HAP-1 (cell line): Measurements from ENCODE around the gene PAPOLA.

Experiments
- DNase-seq, 2 experiments: peaks; one replicate each; pipeline ENCODE4 v3.0.0-alpha.2; 2016 to 2020; ENCODE audit warnings: low spot score in 2 of 2
- H3K27me3 ChIP-seq: fragments of 250-450 bp; sonication (Bioruptor Pico); 2 replicates; pipeline ENCODE4 v1.5.1; 2020; ENCODE audit warnings: low read depth, mild to moderate bottlenecking, moderate library complexity
- H3K36me3 ChIP-seq: fragments of 250-450 bp; sonication (Bioruptor Pico); replicated peaks from 2 replicates; pipeline ENCODE4 v1.5.1; 2020; ENCODE audit warnings: mild to moderate bottlenecking
- H3K4me1 ChIP-seq: fragments of 250-450 bp; sonication (Bioruptor Pico); 2 replicates; pipeline ENCODE4 v1.5.1; 2020; ENCODE audit warnings: mild to moderate bottlenecking
- H3K4me3 ChIP-seq: fragments of 250-450 bp; sonication (Bioruptor Pico); 2 replicates; pipeline ENCODE4 v1.5.1; 2020; ENCODE audit warnings: mild to moderate bottlenecking, moderate library complexity
- H3K9me3 ChIP-seq: fragments of 250-450 bp; sonication (Bioruptor Pico); 2 replicates; pipeline ENCODE4 v1.5.1; 2020; ENCODE audit warnings: mild to moderate bottlenecking, moderate library complexity
- in situ Hi-C: fragments of 300-500 bp; cut with MboI; formaldehyde crosslinking; loops from 3 replicates; pipeline ENCODE4 v1.14.3; 2020; ENCODE audit warnings: low sequenced_read_pairs, inconsistent platforms, mixed read lengths

PAPOLA gene

GRCh38 chr14:96587823-96588385 is 85.7 kb downstream of the PAPOLA start:
- Histone ChIP-seq H3K4me3 (no peak overlapping the region), H3K9me3 (no peaks in the 10 kb centered on the region), H3K27me3 (no peaks in the 10 kb centered on the region), H3K4me1 (peaks cover 24% of the 10 kb centered on the region), H3K36me3 (no peaks in the 10 kb centered on the region)
- DNase-seq: no peak
- in situ Hi-C loops: loop anchor here (25.0 kb wide), 1 partner anchor 274 kb away; no protein-coding TSS in a partner anchor

GRCh38 chr14:96588410-96589257 is 86.5 kb downstream of the PAPOLA start:
- no peaks in the 10 kb centered on the region for H3K27me3 ChIP-seq
- in situ Hi-C loops: loop anchor here (25.0 kb wide), 1 partner anchor 274 kb away; no protein-coding TSS in a partner anchor
- peaks cover 25% of the 10 kb centered on the region for H3K4me1 ChIP-seq
- no peak overlapping the region for H3K4me3 ChIP-seq
- DNase-seq: no peak
- no peaks in the 10 kb centered on the region for H3K9me3 ChIP-seq
- H3K36me3 ChIP-seq: no peaks in the 10 kb centered on the region

- no peaks in the 10 kb centered on the region for H3K9me3 ChIP-seq
- no peaks in the 10 kb centered on the region for H3K27me3 ChIP-seq
- no peaks in the 10 kb centered on the region for H3K36me3 ChIP-seq
- no peak for DNase-seq
- in situ Hi-C loops: loop anchor here (25.0 kb wide), 1 partner anchor 273 kb away; no protein-coding TSS in a partner anchor
- H3K4me1 ChIP-seq: peaks cover 22% of the 10 kb centered on the region
- H3K4me3 ChIP-seq: no peak overlapping the region
These were observed 87.4 kb downstream of the PAPOLA start for GRCh38 chr14:96589577-96589976.

GRCh38 chr14:96590190-96590864 is 88.1 kb downstream of the PAPOLA start:
- no peaks in the 10 kb centered on the region for H3K9me3 ChIP-seq
- peak in 1 of 2 experiments; percentile 14 for DNase-seq
- in situ Hi-C loops: loop anchor here (25.0 kb wide), 1 partner anchor 272 kb away; no protein-coding TSS in a partner anchor
- no peaks in the 10 kb centered on the region for H3K27me3 ChIP-seq
- H3K4me3 ChIP-seq: no peak overlapping the region
- peaks cover 16% of the 10 kb centered on the region for H3K4me1 ChIP-seq
- H3K36me3 ChIP-seq: no peaks in the 10 kb centered on the region

GRCh38 chr14:96592591-96593386 is 90.6 kb downstream of the PAPOLA start:
- no peaks in the 10 kb centered on the region for H3K36me3 ChIP-seq
- H3K9me3 ChIP-seq: no peaks in the 10 kb centered on the region
- in situ Hi-C loops: loop anchor here (25.0 kb wide), 1 partner anchor 270 kb away; no protein-coding TSS in a partner anchor
- H3K4me3 ChIP-seq: peak overlapping the region; percentile 37
- peaks cover 4% of the 10 kb centered on the region; the same call in 1 of the 2 replicates for H3K4me1 ChIP-seq
- DNase-seq: peak; percentile 47 to 83
- H3K27me3 ChIP-seq: no peaks in the 10 kb centered on the region

- in situ Hi-C loops: loop anchor here (25.0 kb wide), 1 partner anchor 267 kb away; no protein-coding TSS in a partner anchor
- DNase-seq: no peak
- Histone ChIP-seq H3K4me1 (peaks cover 4% of the 10 kb centered on the region; the same call in 1 of the 2 replicates), H3K27me3 (no peaks in the 10 kb centered on the region), H3K36me3 (no peaks in the 10 kb centered on the region), H3K4me3 (no peak overlapping the region), H3K9me3 (no peaks in the 10 kb centered on the region)
These were observed 92.8 kb downstream of the PAPOLA start for GRCh38 chr14:96594961-96595360.

- no peaks in the 10 kb centered on the region for H3K9me3 ChIP-seq
- in situ Hi-C loops: loop anchor here (25.0 kb wide), 1 partner anchor 265 kb away; no protein-coding TSS in a partner anchor
- H3K4me3 ChIP-seq: no peak overlapping the region
- H3K27me3 ChIP-seq: no peaks in the 10 kb centered on the region
- DNase-seq: no peak
- no peaks in the 10 kb centered on the region for H3K36me3 ChIP-seq
- peaks cover 3% of the 10 kb centered on the region; the same call in 1 of the 2 replicates for H3K4me1 ChIP-seq
These were observed 95.5 kb downstream of the PAPOLA start for GRCh38 chr14:96597680-96598079.

GRCh38 chr14:96598332-96598928 is 96.2 kb downstream of the PAPOLA start:
- in situ Hi-C loops: loop anchor here (25.0 kb wide), 1 partner anchor 264 kb away; no protein-coding TSS in a partner anchor
- Histone ChIP-seq H3K9me3 (no peaks in the 10 kb centered on the region), H3K4me3 (no peak overlapping the region), H3K27me3 (no peaks in the 10 kb centered on the region), H3K4me1 (no peaks in the 10 kb centered on the region), H3K36me3 (no peaks in the 10 kb centered on the region)
- no peak for DNase-seq

GRCh38 chr14:96599076-96599475 is 96.9 kb downstream of the PAPOLA start:
- H3K27me3 ChIP-seq: no peaks in the 10 kb centered on the region; the same call in 1 of the 2 replicates
- in situ Hi-C loops: loop anchor here (25.0 kb wide), 1 partner anchor 263 kb away; no protein-coding TSS in a partner anchor
- no peak for DNase-seq
- no peaks in the 10 kb centered on the region for H3K36me3 ChIP-seq
- H3K4me3 ChIP-seq: no peak overlapping the region
- no peaks in the 10 kb centered on the region for H3K4me1 ChIP-seq
- no peaks in the 10 kb centered on the region for H3K9me3 ChIP-seq

GRCh38 chr14:96602186-96602585 is 100.0 kb downstream of the PAPOLA start:
- in situ Hi-C loops: no loop called here

GRCh38 chr14:96603350-96604255 is 101.4 kb downstream of the PAPOLA start:
- in situ Hi-C loops: no loop called here
- no peaks in the 10 kb centered on the region for H3K9me3 ChIP-seq
- DNase-seq: no peak
- H3K36me3 ChIP-seq: no peaks in the 10 kb centered on the region
- H3K4me1 ChIP-seq: no peaks in the 10 kb centered on the region
- H3K27me3 ChIP-seq: no peaks in the 10 kb centered on the region; the same call in 1 of the 2 replicates
- no peak overlapping the region for H3K4me3 ChIP-seq

More at GRCh38 chr14:96602186-96602585, 100.0 kb downstream of the PAPOLA start:
- no peaks in the 10 kb centered on the region for H3K9me3 ChIP-seq
- no peak overlapping the region for H3K4me3 ChIP-seq
- no peaks in the 10 kb centered on the region for H3K36me3 ChIP-seq
- no peak for DNase-seq
- no peaks in the 10 kb centered on the region; the same call in 1 of the 2 replicates for H3K27me3 ChIP-seq
- no peaks in the 10 kb centered on the region for H3K4me1 ChIP-seq

GRCh38 chr14:96614481-96614881 is 112.3 kb downstream of the PAPOLA start:
- Histone ChIP-seq H3K36me3 (no peaks in the 10 kb centered on the region), H3K4me3 (no peak overlapping the region), H3K9me3 (no peaks in the 10 kb centered on the region), H3K27me3 (no peaks in the 10 kb centered on the region), H3K4me1 (no peaks in the 10 kb centered on the region)
- in situ Hi-C loops: no loop called here
- no peak for DNase-seq
